C4-2B (cell line): ENCODE data around the gene SH3BP2.

Experiments
- ZFX ChIP-seq: fragments of 450-650 bp; IDR thresholded peaks from 2 replicates; pipeline ENCODE4 v1.6.1; 2017
- TF ChIP-seq, protein P1 (sequence below): fragments of 450-650 bp; conservative IDR thresholded peaks from 2 replicates; pipeline ENCODE4 v1.5.1; 2017; ENCODE audit warnings: mild to moderate bottlenecking

DNA sequence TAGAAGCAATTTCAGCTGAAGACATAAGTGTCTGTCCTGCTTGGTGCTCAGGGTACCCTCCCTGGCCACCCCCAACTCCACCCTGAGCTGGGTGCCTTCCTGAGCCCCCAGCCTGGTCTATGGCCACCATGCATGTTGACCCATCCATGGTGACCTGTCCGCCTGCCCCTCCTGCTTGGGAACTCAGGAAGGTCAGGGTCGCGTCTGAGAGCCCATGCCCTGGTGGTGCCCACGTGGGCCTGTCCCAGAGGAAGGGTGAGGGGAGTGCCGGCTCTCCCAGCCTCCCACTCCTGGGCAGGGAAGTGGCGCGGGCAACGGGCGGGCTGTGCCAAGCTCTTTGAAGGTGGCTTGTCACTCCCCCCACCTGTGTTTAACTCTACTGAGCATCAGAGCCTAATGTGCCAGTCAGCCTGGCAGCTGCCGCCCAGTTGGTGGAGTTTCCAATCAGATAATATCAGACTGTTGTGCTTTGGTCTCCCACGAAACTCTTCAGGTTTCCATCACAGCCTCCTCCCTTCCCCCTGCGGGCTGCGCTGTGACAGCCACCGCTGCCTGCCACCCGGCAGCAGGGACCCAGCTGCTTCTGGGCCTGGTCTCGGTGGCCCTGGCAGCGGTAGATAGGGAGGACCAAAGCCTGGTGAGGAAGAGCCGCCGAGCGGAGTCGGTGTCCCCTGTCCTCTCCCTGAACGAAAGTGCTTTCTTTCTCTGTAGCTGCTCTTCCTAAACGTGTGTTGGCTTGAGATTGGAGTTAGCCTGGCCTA is 4.8 kb downstream of the SH3BP2 start:
- TF ChIP-seq, protein P1, sequence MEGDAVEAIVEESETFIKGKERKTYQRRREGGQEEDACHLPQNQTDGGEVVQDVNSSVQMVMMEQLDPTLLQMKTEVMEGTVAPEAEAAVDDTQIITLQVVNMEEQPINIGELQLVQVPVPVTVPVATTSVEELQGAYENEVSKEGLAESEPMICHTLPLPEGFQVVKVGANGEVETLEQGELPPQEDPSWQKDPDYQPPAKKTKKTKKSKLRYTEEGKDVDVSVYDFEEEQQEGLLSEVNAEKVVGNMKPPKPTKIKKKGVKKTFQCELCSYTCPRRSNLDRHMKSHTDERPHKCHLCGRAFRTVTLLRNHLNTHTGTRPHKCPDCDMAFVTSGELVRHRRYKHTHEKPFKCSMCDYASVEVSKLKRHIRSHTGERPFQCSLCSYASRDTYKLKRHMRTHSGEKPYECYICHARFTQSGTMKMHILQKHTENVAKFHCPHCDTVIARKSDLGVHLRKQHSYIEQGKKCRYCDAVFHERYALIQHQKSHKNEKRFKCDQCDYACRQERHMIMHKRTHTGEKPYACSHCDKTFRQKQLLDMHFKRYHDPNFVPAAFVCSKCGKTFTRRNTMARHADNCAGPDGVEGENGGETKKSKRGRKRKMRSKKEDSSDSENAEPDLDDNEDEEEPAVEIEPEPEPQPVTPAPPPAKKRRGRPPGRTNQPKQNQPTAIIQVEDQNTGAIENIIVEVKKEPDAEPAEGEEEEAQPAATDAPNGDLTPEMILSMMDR: no peak
- TF ChIP-seq ZFX: no peak
